ENCODE results near the gene FAM149B1. TPM values are rescaled to one million over a fixed set of nuclear protein-coding genes. Genes with fewer than 3 reads are reported as not detected.
A peak's percentile ranks its signal among the peaks of the same experiment; 100 is the strongest.

The FAM149B1 gene
- polyA plus RNA-seq, 1 donor (not counting 4 experiments of a cell fraction or from before 2014, with no cell fraction given) = 22.2 TPM

DNA sequence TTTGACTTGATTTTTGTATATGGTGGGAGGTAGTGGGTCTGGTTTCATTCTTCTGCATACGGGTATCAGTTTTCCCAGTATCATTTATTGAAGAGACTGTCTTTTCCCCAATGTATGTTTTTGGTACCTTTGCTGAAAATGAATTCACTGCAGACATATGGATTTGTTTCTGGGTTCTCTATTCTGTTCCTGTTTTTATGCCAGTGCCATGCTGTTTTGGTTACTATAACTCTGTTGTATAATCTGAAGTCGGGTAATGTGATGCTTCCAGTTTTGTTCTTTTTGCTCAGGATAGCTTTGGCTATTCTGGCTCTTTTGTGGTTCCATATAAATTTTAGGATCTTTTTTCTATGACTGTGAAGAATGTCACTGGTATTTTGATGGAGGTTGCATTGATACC is 947 bp upstream of the FAM149B1 start:
- no peak for DNase-seq (ENCODE audit: low read depth, low spot score)
- dilution Hi-C loops (cut with MboI; ENCODE audit: extremely low pct_ligation_motif_present, low sequenced_read_pairs) = no loop called here
- Histone ChIP-seq H3K79me2 (ENCODE audit: control insufficient read depth, insufficient read depth, low read length) (peaks cover 52% of the 10 kb centered on the region), H3K27ac (ENCODE audit: control insufficient read depth, insufficient read depth, low read length) (peak overlapping the region; percentile 94), H2AFZ (ENCODE audit: control insufficient read depth, low read length) (no peak overlapping the region), H3K4me2 (ENCODE audit: control insufficient read depth, extremely low read depth, insufficient read depth, low read depth, low read length) (peak overlapping the region; percentile 57), H3K9me3 (ENCODE audit: control insufficient read depth, low read depth, low read length) (no peaks in the 10 kb centered on the region), H3K36me3 (ENCODE audit: control insufficient read depth in 2 of 2, extremely low read depth in 1 of 2, insufficient read depth in 2 of 2, low read length in 2 of 2) (peaks cover 3 to 4% of the 10 kb centered on the region in 2 experiments), H3K4me3 (ENCODE audit: control insufficient read depth in 2 of 3, extremely low read depth in 1 of 3, insufficient read depth in 2 of 3, low read depth in 1 of 3, low read length in 3 of 3) (peak overlapping the region; percentile 89 to 98 (median 89)), H3K4me1 (ENCODE audit: control insufficient read depth, extremely low read depth, insufficient read depth, low read length) (no peaks in the 10 kb centered on the region), H4K20me1 (ENCODE audit: control insufficient read depth, extremely low read depth, insufficient read depth, low read length) (no peaks in the 10 kb centered on the region), H3K27me3 (ENCODE audit: control insufficient read depth, extremely low read depth, insufficient read depth, low read length) (no peaks in the 10 kb centered on the region), H3K9me1 (ENCODE audit: control insufficient read depth, extremely low read depth, insufficient read depth, low read length) (no peaks in the 10 kb centered on the region), H3K9ac (ENCODE audit: control insufficient read depth, extremely low read depth, insufficient read depth, low read length) (peak overlapping the region; percentile 97)
- FAIRE-seq = no peak
- TF ChIP-seq EZH2 (IDR thresholded peaks at IDR 0.05; ENCODE audit: low read length) = no peak
- no peak for TF ChIP-seq CTCF (optimal IDR thresholded peaks at IDR 0.05 in 1 of 3, IDR thresholded peaks at IDR 0.05 in 1 of 3, conservative IDR thresholded peaks at IDR 0.05 in 1 of 3; ENCODE audit: extremely low read depth in 1 of 3, insufficient read depth in 2 of 3, low read length in 3 of 3)

DNA sequence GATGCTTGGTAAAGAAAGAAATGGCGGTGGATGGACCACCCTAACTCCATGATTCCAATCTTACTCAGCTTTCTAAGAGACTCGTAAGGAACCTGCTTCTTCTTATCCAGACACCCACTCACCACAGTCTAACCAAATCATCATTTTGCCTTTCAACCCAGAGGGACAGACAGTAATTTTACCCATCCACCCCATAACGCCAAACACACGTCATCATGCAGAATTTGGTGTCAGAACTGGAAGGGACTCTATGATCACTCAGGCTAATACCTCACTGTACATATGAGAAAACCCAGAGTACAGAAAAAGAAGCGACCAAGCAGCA is 499 bp upstream of the FAM149B1 start:
- no peaks in the 10 kb centered on the region for H3K27me3 ChIP-seq (ENCODE audit: control insufficient read depth, extremely low read depth, insufficient read depth, low read length)
- peak overlapping the region; percentile 97 for H3K9ac ChIP-seq (ENCODE audit: control insufficient read depth, extremely low read depth, insufficient read depth, low read length)
- H3K4me2 ChIP-seq (ENCODE audit: control insufficient read depth, extremely low read depth, insufficient read depth, low read depth, low read length) = peak overlapping the region; percentile 57
- TF ChIP-seq EZH2 (IDR thresholded peaks at IDR 0.05; ENCODE audit: low read length) (no peak), CTCF (optimal IDR thresholded peaks at IDR 0.05 in 1 of 3, IDR thresholded peaks at IDR 0.05 in 1 of 3, conservative IDR thresholded peaks at IDR 0.05 in 1 of 3; ENCODE audit: extremely low read depth in 1 of 3, insufficient read depth in 2 of 3, low read length in 3 of 3) (no peak)
- peak overlapping the region; percentile 94 for H3K27ac ChIP-seq (ENCODE audit: control insufficient read depth, insufficient read depth, low read length)
- H3K4me3 ChIP-seq (ENCODE audit: control insufficient read depth in 2 of 3, extremely low read depth in 1 of 3, insufficient read depth in 2 of 3, low read depth in 1 of 3, low read length in 3 of 3) = peak overlapping the region; percentile 89 to 98 (median 89)
- H2AFZ ChIP-seq (ENCODE audit: control insufficient read depth, low read length) = peak overlapping the region; percentile 94
- DNase-seq (ENCODE audit: low read depth, low spot score) = no peak
- H4K20me1 ChIP-seq (ENCODE audit: control insufficient read depth, extremely low read depth, insufficient read depth, low read length) = no peaks in the 10 kb centered on the region
- peaks cover 0 to 2% of the 10 kb centered on the region in 2 experiments for H3K36me3 ChIP-seq (ENCODE audit: control insufficient read depth in 2 of 2, extremely low read depth in 1 of 2, insufficient read depth in 2 of 2, low read length in 2 of 2)
- no peak for FAIRE-seq
- H3K9me1 ChIP-seq (ENCODE audit: control insufficient read depth, extremely low read depth, insufficient read depth, low read length) = no peaks in the 10 kb centered on the region
- dilution Hi-C loops (cut with MboI; ENCODE audit: extremely low pct_ligation_motif_present, low sequenced_read_pairs) = no loop called here
- H3K79me2 ChIP-seq (ENCODE audit: control insufficient read depth, insufficient read depth, low read length) = peaks cover 48% of the 10 kb centered on the region
- H3K9me3 ChIP-seq (ENCODE audit: control insufficient read depth, low read depth, low read length) = no peaks in the 10 kb centered on the region
- H3K4me1 ChIP-seq (ENCODE audit: control insufficient read depth, extremely low read depth, insufficient read depth, low read length) = no peaks in the 10 kb centered on the region

Measured in keratinocyte (primary cell).